PFSK-1 (cell line): ENCODE measurements around the gene AVP.

Experiments
- POLR2AphosphoS5 ChIP-seq: IDR thresholded peaks from 2 replicates; pipeline ENCODE4 v1.6.1; 2012; ENCODE audit warnings: low read depth, mild to moderate bottlenecking, control low read depth, low read length, moderate library complexity
- SIN3A ChIP-seq: IDR thresholded peaks from 2 replicates; pipeline ENCODE4 v1.6.1; 2012; ENCODE audit warnings: mild to moderate bottlenecking, low read length, moderate library complexity, borderline replicate concordance; ENCODE audit not compliant: insufficient read depth
- TAF1 ChIP-seq: IDR thresholded peaks from 2 replicates; pipeline ENCODE4 v1.6.1; 2012; ENCODE audit warnings: low read length, control low read depth, borderline replicate concordance; ENCODE audit not compliant: insufficient read depth
- TF ChIP-seq, protein P1 (sequence below), 2 experiments: IDR thresholded peaks; 2 replicates each; pipeline versions ENCODE4 v1.6.1 to v1.8.0; 2011 to 2012; ENCODE audit warnings: low read depth in 2 of 2, low read length in 2 of 2, control low read depth in 1 of 2, inconsistent platforms in 1 of 2, mild to moderate bottlenecking in 1 of 2, moderate library complexity in 1 of 2; ENCODE audit not compliant: insufficient read depth in 1 of 2

DNA sequence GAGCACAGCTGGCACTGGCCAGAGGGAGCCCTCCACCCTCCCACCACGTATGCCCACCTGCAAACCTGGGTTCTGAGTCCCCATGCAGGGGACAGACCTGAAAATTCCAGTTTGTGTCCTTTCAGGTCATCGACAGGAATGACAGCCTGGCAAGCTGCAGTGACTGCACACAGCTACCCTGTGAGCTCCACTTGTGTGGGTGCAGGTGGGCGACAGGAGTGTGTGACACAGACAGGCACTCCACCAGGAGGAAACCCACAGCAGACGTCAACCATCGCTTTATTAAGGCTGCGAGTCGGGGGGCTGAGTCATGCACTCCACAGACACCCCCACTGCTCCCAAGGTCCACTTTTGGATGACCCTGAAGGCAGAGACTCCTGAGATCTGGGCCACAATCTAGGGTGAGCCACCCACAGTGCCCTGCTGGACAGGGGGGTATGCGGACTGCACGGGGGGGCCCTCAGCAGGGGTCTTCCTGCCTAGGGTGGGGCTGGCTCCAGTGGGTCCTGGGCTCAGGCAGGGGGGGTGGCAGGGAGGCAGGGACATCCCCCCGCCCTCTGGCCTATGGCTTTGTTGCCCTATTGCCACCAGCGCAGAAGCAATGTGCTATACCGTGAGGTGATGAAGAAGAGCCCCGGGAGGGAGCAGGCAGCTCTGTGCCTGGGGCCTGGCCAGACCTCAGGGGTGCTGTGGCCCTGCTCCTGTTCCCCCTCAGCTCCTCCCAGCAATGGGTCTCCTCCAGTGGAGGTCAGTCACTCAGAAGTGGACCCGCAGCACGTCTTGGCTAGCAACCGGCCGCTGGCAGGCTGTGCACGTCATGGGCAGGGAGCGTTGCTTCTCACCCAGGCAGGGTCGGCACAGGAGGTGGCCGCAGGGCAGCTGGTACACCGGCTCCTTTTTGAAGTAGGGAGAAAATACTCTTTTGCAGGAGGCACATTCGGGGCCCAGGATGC lies 25.1 kb upstream of the AVP start:
- TF ChIP-seq SIN3A: no peak
- no peak for TF ChIP-seq POLR2AphosphoS5
- TF ChIP-seq, protein P1, sequence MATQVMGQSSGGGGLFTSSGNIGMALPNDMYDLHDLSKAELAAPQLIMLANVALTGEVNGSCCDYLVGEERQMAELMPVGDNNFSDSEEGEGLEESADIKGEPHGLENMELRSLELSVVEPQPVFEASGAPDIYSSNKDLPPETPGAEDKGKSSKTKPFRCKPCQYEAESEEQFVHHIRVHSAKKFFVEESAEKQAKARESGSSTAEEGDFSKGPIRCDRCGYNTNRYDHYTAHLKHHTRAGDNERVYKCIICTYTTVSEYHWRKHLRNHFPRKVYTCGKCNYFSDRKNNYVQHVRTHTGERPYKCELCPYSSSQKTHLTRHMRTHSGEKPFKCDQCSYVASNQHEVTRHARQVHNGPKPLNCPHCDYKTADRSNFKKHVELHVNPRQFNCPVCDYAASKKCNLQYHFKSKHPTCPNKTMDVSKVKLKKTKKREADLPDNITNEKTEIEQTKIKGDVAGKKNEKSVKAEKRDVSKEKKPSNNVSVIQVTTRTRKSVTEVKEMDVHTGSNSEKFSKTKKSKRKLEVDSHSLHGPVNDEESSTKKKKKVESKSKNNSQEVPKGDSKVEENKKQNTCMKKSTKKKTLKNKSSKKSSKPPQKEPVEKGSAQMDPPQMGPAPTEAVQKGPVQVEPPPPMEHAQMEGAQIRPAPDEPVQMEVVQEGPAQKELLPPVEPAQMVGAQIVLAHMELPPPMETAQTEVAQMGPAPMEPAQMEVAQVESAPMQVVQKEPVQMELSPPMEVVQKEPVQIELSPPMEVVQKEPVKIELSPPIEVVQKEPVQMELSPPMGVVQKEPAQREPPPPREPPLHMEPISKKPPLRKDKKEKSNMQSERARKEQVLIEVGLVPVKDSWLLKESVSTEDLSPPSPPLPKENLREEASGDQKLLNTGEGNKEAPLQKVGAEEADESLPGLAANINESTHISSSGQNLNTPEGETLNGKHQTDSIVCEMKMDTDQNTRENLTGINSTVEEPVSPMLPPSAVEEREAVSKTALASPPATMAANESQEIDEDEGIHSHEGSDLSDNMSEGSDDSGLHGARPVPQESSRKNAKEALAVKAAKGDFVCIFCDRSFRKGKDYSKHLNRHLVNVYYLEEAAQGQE (IDR thresholded peaks at IDR 0.05; ENCODE audit: insufficient read depth in 1 of 2, low read depth in 2 of 2, low read length in 2 of 2): no peak
- TF ChIP-seq TAF1: no peak
